HG03045 (cell line): ENCODE measurements around the gene DNAH17.

Experiments used
- ATAC-seq: cut with Tn5 transposase; IDR thresholded peaks from one replicate; pipeline ENCODE4 v1.9.1; 2021; ENCODE audit warnings: mild to moderate bottlenecking, moderate library complexity; ENCODE audit not compliant: unreplicated experiment

Gene DNAH17

DNA sequence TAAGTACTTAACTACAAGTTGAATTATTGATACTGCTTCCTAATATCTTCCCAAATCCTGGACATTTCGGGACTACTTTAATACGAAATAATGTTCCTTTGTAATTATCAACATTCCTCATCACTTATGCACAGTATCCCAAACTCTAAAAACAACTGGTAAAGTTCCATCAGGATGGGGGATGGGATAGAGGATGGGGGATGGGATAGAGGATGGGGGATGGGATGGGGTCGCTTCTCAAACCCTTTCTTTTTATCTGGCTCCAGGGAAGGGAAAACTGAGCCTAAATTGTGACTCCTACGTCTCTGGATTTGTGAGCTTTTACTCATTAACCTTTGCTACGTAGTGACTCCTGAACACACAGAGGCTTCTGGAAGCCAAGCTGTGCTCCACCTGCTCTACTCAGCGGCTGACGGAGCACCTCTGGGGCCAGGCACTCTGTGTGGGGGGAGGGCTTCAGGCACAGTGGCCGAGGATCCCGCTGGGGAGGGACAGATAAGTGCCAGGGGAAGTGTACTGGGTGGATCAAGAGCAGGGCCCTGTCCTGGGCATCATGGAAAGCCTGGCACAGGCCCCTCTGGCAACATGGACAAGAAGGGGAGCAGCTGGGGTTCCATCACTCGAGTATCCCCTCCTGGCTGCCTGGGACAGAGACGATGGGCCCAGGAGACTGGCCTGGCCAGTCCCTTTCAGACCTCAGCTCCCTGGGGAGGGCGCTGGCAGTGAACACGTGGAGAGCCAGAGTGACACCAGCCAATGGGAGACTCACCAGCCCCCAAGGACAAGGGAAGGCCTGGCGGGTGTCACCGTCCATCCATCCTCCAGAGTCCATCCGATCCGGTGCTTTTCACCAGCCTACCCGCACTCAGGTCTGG is 142.5 kb downstream of the DNAH17 start:
- no peak for ATAC-seq

DNA sequence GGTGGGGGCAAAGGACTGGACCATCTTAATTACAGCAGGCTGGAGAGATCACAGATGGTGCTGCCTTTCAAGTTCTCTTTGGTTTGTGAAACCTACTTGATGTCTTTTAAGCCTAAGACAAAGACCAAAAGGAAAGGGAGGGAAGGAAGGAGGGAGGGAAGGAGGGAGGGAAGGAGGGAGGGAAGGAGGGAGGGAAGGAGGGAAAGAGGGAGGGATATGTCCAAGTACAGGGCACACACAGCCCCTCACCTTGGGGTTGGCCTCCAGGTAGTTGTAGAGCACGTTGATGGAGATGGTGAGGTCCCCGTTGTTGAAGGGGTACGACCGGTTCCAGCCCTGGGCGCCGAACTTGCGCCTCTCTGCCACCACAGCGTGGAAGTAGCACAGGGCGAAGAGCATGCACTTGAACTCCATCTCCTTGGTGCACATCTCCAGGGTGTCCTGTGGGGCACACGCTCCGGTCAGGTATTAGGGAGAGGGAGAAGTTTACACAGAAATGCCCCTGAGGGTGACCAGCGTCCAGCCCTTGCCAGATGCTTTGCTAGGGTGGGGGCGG is 143.3 kb downstream of the DNAH17 start:
- no peak for ATAC-seq

DNA sequence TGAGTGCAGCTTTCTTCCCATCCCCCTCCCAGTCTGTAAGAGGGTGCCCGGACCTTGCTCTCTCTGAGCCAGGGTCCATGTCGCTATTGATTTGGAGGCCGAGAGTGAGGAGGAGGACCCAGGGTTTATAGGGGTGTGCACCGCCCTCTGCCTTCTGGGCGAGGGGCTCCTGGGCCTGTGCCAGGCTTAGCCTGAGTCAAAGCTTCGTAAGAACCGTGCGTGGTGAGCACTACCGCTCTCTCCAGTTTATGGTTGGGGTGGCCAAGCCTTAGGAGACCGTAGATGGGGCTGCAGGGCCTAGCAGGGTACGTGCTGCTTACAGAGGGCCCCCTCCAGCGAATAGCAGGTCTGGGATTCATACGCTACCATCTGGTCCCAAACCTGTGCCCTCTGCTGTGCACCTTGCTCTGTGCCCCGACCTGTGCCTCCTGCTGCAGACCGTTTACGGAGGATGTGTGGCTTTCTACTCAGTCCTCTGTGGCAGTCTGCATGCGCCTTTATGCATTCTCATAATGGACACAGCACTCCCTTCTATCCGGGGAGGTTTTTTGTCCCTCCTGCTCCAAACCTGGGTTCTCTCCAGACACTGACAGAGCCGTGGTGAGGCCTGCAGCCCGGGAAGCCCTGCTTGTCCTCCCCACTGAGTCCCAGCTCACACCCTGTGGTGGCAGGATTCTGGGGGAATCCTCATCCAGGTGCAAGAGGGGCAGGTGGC is 144.0 kb downstream of the DNAH17 start:
- no peak for ATAC-seq

GRCh38 chr17:78432226-78433012 is 144.8 kb downstream of the DNAH17 start:
- ATAC-seq: no peak

DNA sequence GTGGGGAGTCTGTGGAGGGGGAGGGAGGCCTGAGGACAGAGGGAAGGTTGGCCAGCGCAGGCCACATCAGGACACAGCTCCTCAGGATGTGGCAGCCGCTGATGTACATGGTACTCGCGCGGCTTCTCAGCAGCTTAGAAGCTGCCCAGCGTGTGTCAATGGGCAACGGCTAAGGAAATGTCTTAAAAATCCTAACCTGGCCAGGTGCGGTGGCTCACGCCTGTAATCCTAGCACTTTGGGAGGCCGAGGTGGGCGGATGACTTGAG is 145.6 kb downstream of the DNAH17 start:
- no peak for ATAC-seq

GRCh38 chr17:78430892-78431691 is 146.1 kb downstream of the DNAH17 start:
- ATAC-seq: no peak

DNA sequence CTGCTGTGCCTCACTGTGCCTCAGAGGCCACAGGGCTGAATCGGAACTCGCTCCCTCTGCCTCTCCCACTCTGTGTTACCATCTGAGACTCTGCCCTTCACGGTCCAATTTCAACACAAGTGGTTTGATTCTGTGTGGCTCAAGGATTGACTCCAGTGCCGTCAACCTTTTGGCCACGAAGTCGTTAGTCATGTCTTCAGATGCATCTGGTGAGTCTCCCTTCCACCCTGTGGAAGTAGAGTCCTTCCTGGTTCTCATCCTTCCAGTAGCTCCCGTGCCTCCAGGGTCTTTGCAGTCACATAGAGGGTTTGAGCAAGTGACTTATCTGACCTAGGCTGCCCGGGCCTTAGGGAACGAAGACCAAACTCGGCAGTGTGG is 147.6 kb downstream of the DNAH17 start:
- no peak for ATAC-seq

GRCh38 chr17:78428836-78429617 is 148.2 kb downstream of the DNAH17 start:
- ATAC-seq: no peak

DNA sequence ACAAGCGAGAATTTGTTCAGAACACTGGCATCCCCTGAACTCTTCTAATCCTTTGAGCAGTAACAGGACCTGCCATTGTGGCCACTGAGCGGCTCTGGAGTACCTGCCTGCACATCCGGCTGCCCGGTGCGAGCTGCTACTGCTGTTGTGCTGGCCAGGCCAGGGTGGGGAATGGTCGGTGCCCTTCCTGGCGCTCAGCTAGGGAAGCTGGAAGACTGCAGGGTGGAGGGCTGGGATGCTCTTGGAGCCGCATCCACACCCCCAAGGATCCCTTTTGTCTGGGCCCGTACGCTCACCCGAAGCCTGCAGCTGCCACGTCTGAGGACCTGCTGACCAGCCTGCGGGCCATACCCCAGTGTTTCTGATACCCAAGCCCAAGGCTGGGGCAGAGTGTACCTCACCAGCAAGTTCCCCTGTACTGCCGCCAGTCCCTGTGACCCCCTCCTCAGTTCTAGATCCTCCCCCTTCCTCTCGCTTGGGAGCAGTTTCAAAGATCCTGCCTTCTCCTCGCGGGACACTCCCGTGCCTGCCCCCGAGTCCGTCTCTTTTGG is 149.1 kb downstream of the DNAH17 start:
- ATAC-seq: no peak

DNA sequence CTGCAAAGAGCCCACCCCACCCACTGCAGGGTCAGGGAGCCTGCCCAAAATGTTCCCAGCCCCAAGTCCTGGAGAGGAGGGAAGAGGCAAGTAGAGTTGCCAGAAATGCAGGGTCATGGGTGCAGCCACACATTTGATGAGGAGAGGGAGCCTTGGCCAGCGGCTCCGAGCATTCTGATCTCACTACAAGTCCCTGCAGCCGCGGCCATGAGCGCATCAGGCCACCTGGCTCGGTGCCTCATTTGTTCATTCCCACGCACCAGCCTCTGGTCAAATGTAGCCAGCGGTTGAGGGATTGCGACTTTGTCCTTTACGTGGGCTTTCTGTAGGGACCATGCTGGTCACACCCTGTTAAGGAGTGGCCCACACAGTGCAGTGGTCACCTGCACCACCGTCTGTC is 150.1 kb downstream of the DNAH17 start:
- no peak for ATAC-seq

GRCh38 chr17:78426293-78426879 is 150.8 kb downstream of the DNAH17 start:
- ATAC-seq: no peak

GRCh38 chr17:78425429-78425828 is 151.8 kb downstream of the DNAH17 start:
- no peak for ATAC-seq

- ATAC-seq: no peak
Measured at GRCh38 chr17:78423961-78424675, 153.1 kb downstream of the DNAH17 start.

DNA sequence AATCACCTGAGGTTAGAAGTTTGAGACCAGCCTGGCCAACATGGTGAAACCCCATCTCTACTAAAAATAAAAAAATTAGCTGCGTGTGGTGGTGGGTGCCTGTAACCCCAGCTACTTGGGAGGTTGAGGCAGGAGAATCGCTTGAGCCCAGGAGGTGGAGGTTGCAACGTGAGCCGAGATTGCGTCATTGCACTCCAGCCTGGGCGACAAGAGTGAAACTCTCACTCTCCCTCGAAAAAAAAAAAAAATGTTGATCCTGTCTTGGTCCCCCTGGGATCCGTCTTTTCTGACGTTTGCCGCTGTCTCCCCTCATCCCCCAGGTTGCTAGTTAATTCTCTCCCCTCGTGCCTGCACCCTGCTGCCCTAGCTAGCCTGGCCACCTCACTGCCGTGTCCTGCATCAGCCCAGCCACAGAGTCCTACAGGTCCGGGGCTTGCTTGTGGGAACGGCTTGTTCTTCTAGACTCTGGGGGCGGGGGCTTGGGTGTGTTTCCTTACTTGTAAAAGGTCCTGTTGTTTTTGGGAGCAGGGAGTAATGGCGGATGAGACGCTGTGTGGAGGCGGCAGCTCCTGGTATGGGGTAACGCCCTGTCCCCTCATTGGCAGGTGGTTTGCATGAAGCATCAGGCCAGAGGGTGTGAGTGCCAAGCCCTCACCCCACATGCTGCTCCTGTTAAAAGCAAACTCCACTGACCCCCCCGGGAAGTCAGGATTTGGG is 154.2 kb downstream of the DNAH17 start:
- no peak for ATAC-seq

- no peak for ATAC-seq
Measured at GRCh38 chr17:78422267-78422605, 155.0 kb downstream of the DNAH17 start.

DNA sequence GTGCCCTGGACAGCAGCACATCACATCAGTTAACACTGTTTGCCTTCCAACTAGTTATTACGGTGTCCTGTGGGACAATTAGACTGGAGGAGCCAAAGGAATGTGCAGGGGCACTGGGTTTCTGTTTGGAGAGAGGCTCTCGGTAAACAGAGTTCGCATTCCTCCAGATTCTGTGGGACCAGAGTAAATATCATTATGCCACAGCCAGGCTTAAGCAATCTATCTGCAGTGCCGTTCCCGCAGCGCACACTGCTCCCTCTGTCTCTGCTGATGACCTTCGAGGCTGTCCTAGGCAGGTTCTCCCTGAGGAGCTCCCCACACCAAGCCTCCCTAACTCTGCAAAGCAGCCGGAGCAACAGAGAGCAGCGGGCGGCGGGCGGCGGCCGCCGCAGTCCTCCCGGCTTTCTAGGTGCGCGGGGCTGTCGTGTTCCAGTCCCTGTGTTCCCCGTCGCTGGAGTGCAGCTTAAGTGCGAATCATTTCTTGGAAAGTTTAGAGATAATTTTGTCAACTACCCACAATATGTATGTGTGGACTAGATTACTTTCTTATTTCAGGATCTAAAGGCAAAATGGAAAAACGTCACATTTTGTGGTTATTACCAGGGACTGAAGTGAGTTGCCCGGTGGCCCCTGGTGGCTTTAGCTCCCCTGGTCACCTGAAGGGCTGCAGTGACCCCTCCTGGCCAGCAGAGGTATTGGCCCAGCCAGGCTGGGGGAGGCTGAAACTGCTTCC is 155.5 kb downstream of the DNAH17 start:
- no peak for ATAC-seq

GRCh38 chr17:78421084-78421533 is 156.1 kb downstream of the DNAH17 start:
- ATAC-seq: no peak
